Brain microvascular endothelial cell (primary cell): ENCODE results near the gene CASP10.
"Not testable (repeated sequence)": the region's sequence is repeated elsewhere in the genome, so short reads cannot be mapped to it uniquely, and the experiment has no call there.

Source experiments
- DNase-seq: peaks from one replicate; pipeline ENCODE4 v3.0.0-alpha.2; 2020
- H3K27ac ChIP-seq: fragments of 250-450 bp; sonication (Bioruptor Pico); 2 replicates; pipeline ENCODE4 v1.5.1; 2020; ENCODE audit warnings: mild to moderate bottlenecking, moderate library complexity
- H3K27me3 ChIP-seq: fragments of 250-450 bp; sonication (Bioruptor Pico); replicated peaks from 2 replicates; pipeline ENCODE4 v1.5.1; 2020; ENCODE audit warnings: mild to moderate bottlenecking
- H3K36me3 ChIP-seq: fragments of 250-450 bp; sonication (Bioruptor Pico); replicated peaks from 2 replicates; pipeline ENCODE4 v1.5.1; 2020; ENCODE audit warnings: mild to moderate bottlenecking
- H3K4me3 ChIP-seq: 2 replicates; pipeline ENCODE4 v1.5.1; 2011; ENCODE audit warnings: low read depth, mild to moderate bottlenecking, control low read depth, low read length, moderate library complexity
- CTCF ChIP-seq: IDR thresholded peaks from 2 replicates; pipeline ENCODE4 v1.5.1; 2011; ENCODE audit warnings: low read depth, mild to moderate bottlenecking, moderate library complexity, low read length, control low read depth, inconsistent platforms; ENCODE audit errors: missing control alignments
- in situ Hi-C: cut with HindIII; loops from 2 replicates; pipeline ENCODE4 v1.10.0; 2017; ENCODE audit warnings: low sequenced_read_pairs, low pct_ligation_motif_present

Gene CASP10

GRCh38 chr2:201233192-201233811 lies 50.4 kb downstream of the CASP10 start:
- Histone ChIP-seq H3K27ac (no peak overlapping the region), H3K27me3 (no peaks in the 10 kb centered on the region), H3K4me3 (no peak overlapping the region), H3K36me3 (no peaks in the 10 kb centered on the region)
- in situ Hi-C loops, result no loop called here
- TF ChIP-seq CTCF, result no peak
- DNase-seq, result no peak

GRCh38 chr2:201233812-201234662 lies 51.1 kb downstream of the CASP10 start:
- in situ Hi-C loops, result no loop called here
- Histone ChIP-seq H3K4me3 (no peak overlapping the region), H3K27ac (no peak overlapping the region)

GRCh38 chr2:201234663-201235135 lies 51.8 kb downstream of the CASP10 start:
- Histone ChIP-seq H3K27ac (no peak overlapping the region), H3K27me3 (no peaks in the 10 kb centered on the region), H3K36me3 (no peaks in the 10 kb centered on the region), H3K4me3 (no peak overlapping the region)
- DNase-seq, result no peak
- no peak for TF ChIP-seq CTCF
- in situ Hi-C loops, result no loop called here

More at GRCh38 chr2:201233812-201234662, 51.1 kb downstream of the CASP10 start:
- no peak for DNase-seq
- no peaks in the 10 kb centered on the region for H3K27me3 ChIP-seq
- no peaks in the 10 kb centered on the region for H3K36me3 ChIP-seq
- no peak for TF ChIP-seq CTCF

GRCh38 chr2:201235860-201236811 lies 53.2 kb downstream of the CASP10 start:
- in situ Hi-C loops, result no loop called here
- no peaks in the 10 kb centered on the region for H3K36me3 ChIP-seq
- peak; percentile 55 for TF ChIP-seq CTCF
- DNase-seq, result peak; percentile 76
- no peak overlapping the region for H3K27ac ChIP-seq
- H3K27me3 ChIP-seq, result no peaks in the 10 kb centered on the region
- H3K4me3 ChIP-seq, result peak overlapping the region; percentile 13

- H3K36me3 ChIP-seq, result no peaks in the 10 kb centered on the region
- no peak for TF ChIP-seq CTCF
These were observed 54.7 kb downstream of the CASP10 start for GRCh38 chr2:201237486-201238123.

GRCh38 chr2:201239167-201239935 lies 56.4 kb downstream of the CASP10 start:
- H3K36me3 ChIP-seq, DNase-seq, H3K27ac ChIP-seq, H3K27me3 ChIP-seq, H3K4me3 ChIP-seq, in situ Hi-C loops: not testable (repeated sequence)

More at GRCh38 chr2:201237486-201238123, 54.7 kb downstream of the CASP10 start:
- no peak overlapping the region for H3K27ac ChIP-seq
- no peaks in the 10 kb centered on the region for H3K27me3 ChIP-seq
- in situ Hi-C loops, result no loop called here
- H3K4me3 ChIP-seq, result no peak overlapping the region
- DNase-seq, result no peak
